Left ventricle myocardium inferior (tissue), 1 donor: Measurements from ENCODE around the gene SMIM35. TPM values are rescaled to one million over a fixed set of nuclear protein-coding genes. Genes with fewer than 3 reads are reported as not detected.

Source experiments
- DNase-seq: peaks from one replicate; pipeline ENCODE4 v3.0.0-alpha.2; 2020
- H3K27ac ChIP-seq: fragments of 200-600 bp; replicated peaks from 2 replicates; pipeline ENCODE4 v1.8.0; 2021
- H3K27me3 ChIP-seq: fragments of 200-600 bp; 2 replicates; pipeline ENCODE4 v1.8.0; 2021; ENCODE audit warnings: low read depth
- H3K36me3 ChIP-seq: fragments of 200-600 bp; 2 replicates; pipeline ENCODE4 v1.8.0; 2021
- H3K4me1 ChIP-seq: fragments of 200-600 bp; 2 replicates; pipeline ENCODE4 v1.8.0; 2021
- H3K4me3 ChIP-seq: fragments of 200-600 bp; 2 replicates; pipeline ENCODE4 v1.8.0; 2021; ENCODE audit warnings: mild to moderate bottlenecking, moderate library complexity
- H3K9me3 ChIP-seq: fragments of 200-600 bp; replicated peaks from 2 replicates; pipeline ENCODE4 v1.8.0; 2021
- CTCF ChIP-seq: fragments of 200-600 bp; IDR thresholded peaks from 2 replicates; pipeline ENCODE4 v1.8.0; 2021; ENCODE audit warnings: antibody characterized with exemption, mild to moderate bottlenecking, borderline replicate concordance
- intact Hi-C: fragments of 100-400 bp; cut with micrococcal nuclease; formaldehyde crosslinking; loops from one replicate; pipeline ENCODE4 v1.11.0; 2022
- total RNA-seq: library from RNA; stranded (reverse); fragmentation: NEBNext Ultra II Directional; extraction: Animal tissue kit (Norgen Biotek cat#: 25700); gene quantifications from one replicate; pipeline ENCODE4 v1.2.1, GENCODE V29; 2021
- donor health status: DM: no; HTN: yes; CAD: no; lungs with severe emphysema.

The SMIM35 gene
- total RNA-seq, 1 donor from 2014 or later, result not detected

DNA sequence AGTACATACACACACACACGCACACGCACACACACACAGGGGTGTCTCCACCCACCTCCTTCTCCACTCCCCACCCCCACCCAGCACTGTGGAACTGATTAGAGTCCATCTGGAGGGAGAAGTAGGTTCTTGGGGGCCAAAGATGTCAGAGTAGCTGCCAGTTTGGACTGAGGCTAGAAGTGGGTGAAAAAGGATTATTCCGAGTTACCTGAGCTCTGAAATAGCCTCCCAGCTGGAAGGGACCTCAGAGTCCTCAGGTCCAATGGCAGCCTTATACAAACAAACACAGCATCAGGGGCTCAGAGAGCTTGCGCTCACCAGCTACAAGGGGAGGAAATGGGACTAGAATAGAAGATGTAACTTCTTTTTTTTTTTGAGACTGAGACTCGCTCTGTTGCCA lies 79.7 kb downstream of the SMIM35 start:
- intact Hi-C loops, result no loop called here
- Histone ChIP-seq H3K27me3 (peaks cover 59% of the 10 kb centered on the region), H3K9me3 (peaks cover 6% of the 10 kb centered on the region), H3K4me3 (no peak overlapping the region), H3K27ac (peak overlapping the region; percentile 58), H3K36me3 (no peaks in the 10 kb centered on the region), H3K4me1 (peaks cover 21% of the 10 kb centered on the region)
- no peak for TF ChIP-seq CTCF
- DNase-seq, result no peak

DNA sequence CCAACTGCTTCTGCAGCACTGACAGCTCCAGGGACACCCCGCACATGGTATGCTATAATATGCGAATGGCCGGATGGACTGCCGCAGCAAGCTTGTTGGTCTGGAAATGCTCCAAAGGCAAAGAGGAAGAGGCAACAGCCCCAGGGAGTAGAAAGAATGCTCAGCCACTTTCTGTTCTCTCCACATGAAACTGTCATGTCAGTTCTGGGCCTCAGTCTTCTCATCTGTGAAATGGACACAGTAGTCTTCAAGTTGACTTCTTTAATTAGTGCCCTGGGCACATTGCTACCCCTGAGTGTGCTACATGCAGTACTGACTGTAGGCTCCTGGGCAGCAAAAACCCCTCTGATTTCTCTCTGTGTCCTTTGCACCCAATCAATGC lies 80.6 kb downstream of the SMIM35 start:
- no peak for DNase-seq
- Histone ChIP-seq H3K36me3 (no peaks in the 10 kb centered on the region), H3K27me3 (peaks cover 51% of the 10 kb centered on the region), H3K27ac (no peak overlapping the region), H3K4me3 (no peak overlapping the region), H3K9me3 (peaks cover 6% of the 10 kb centered on the region), H3K4me1 (peaks cover 28% of the 10 kb centered on the region)
- no peak for TF ChIP-seq CTCF
- intact Hi-C loops, result no loop called here

GRCh38 chr11:118005224-118006152 lies 81.3 kb downstream of the SMIM35 start:
- no peak for DNase-seq
- Histone ChIP-seq H3K9me3 (peaks cover 6% of the 10 kb centered on the region), H3K27ac (no peak overlapping the region), H3K27me3 (peaks cover 47% of the 10 kb centered on the region), H3K4me1 (peaks cover 28% of the 10 kb centered on the region), H3K36me3 (no peaks in the 10 kb centered on the region), H3K4me3 (no peak overlapping the region)
- TF ChIP-seq CTCF, result no peak
- intact Hi-C loops, result no loop called here

DNA sequence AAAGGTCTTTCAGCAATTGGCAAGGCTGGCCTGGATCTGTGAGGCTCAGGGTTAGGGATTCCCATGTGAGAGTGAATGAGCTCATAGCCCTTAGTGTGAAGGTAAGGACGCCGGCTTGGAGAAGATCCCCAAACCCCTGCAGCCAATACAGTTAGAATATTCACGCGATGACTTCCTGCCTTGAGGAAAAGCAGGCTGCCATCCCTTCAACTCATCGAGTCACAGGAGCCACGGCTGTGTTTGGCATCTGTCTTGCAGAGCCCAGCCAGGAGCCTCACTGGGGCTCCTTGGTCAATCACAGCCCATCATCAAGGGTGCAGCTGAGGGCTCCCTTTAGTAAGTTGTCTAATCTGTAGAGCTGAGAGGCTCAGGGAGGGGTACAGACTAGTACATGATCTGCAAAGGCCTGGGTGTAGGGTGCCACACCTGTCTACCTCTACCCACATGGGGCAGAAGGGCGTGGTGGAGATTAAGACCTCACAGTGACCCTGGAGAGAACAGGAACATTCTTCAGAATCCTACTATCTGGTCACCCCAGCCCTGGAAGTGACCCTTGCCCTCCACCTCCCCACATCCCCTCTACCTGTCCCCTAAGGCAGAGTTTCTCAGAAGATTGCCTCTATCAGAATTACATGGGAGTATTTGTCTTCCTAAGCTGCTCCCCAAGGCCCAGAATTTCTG lies 82.1 kb downstream of the SMIM35 start:
- Histone ChIP-seq H3K4me1 (peaks cover 28% of the 10 kb centered on the region), H3K9me3 (peaks cover 6% of the 10 kb centered on the region), H3K36me3 (no peaks in the 10 kb centered on the region), H3K4me3 (no peak overlapping the region), H3K27me3 (peaks cover 46% of the 10 kb centered on the region), H3K27ac (no peak overlapping the region)
- no peak for TF ChIP-seq CTCF
- DNase-seq, result no peak
- intact Hi-C loops, result no loop called here

DNA sequence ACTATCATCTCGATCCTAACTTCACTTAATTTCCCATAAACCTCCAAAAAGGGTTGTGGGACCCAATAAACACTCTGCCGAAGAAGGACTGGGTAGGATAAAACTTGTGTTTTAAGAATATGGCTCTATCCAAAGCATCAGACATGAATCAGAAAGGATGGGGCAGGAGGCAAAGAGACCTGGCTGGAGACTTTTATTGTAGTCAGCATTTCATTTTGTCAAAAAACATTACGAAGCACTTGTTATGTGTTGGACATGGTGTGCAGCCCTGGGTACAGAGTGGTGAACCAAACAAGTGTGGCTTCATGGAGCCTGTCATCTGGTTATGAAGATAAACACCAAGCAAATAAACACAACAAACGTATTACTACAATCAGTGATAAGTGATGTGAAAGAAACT lies 83.3 kb downstream of the SMIM35 start:
- DNase-seq, result no peak
- H3K9me3 ChIP-seq, result peaks cover 6% of the 10 kb centered on the region
- H3K4me1 ChIP-seq, result peaks cover 28% of the 10 kb centered on the region
- peaks cover 38% of the 10 kb centered on the region for H3K27me3 ChIP-seq
- peak overlapping the region; percentile 71 for H3K27ac ChIP-seq
- no peak overlapping the region for H3K4me3 ChIP-seq
- intact Hi-C loops, result no loop called here
- TF ChIP-seq CTCF, result no peak
- H3K36me3 ChIP-seq, result no peaks in the 10 kb centered on the region
